ENCODE data around the gene LRRC28.
A peak's percentile ranks its signal among the peaks of the same experiment; 100 is the strongest.

LRRC28 gene

GRCh38 chr15:99320374-99321215 is 69.3 kb downstream of the LRRC28 start:
- no peaks in the 10 kb centered on the region for H3K27me3 ChIP-seq (replicated peaks; ENCODE audit: control insufficient read depth, insufficient read depth, low read length)
- no peak overlapping the region for H3K4me3 ChIP-seq (replicated peaks; ENCODE audit: low read depth, low read length)
- H3K36me3 ChIP-seq (ENCODE audit: control insufficient read depth, insufficient read depth, low read length), result no peaks in the 10 kb centered on the region
- TF ChIP-seq, protein P1, sequence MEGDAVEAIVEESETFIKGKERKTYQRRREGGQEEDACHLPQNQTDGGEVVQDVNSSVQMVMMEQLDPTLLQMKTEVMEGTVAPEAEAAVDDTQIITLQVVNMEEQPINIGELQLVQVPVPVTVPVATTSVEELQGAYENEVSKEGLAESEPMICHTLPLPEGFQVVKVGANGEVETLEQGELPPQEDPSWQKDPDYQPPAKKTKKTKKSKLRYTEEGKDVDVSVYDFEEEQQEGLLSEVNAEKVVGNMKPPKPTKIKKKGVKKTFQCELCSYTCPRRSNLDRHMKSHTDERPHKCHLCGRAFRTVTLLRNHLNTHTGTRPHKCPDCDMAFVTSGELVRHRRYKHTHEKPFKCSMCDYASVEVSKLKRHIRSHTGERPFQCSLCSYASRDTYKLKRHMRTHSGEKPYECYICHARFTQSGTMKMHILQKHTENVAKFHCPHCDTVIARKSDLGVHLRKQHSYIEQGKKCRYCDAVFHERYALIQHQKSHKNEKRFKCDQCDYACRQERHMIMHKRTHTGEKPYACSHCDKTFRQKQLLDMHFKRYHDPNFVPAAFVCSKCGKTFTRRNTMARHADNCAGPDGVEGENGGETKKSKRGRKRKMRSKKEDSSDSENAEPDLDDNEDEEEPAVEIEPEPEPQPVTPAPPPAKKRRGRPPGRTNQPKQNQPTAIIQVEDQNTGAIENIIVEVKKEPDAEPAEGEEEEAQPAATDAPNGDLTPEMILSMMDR (IDR thresholded peaks at IDR 0.05; ENCODE audit: insufficient read depth, low read length, poor library complexity, severe bottlenecking), result no peak
- no peak for DNase-seq (ENCODE audit: extremely low read depth, insufficient read length)

DNA sequence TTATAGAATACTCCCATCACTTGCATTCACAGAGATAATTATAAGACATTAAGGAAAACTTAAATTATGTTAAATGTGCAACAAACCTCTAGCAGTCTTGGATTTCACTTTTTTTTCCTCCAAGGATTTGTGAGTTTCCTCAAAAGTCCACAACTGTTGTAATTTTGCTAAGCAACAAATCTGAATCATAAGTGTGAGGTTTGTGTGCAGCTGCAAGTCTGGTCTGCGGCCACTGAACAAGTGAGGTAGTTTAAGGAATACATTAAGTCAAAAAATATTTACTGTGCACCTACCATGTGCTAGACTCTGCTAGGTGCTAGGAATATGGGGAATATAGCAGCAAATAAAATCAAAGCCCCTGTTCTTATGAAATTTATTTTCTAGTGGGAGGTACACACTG is 70.2 kb downstream of the LRRC28 start:
- TF ChIP-seq, protein P1 (IDR thresholded peaks at IDR 0.05; ENCODE audit: insufficient read depth, low read length, poor library complexity, severe bottlenecking), result no peak
- Histone ChIP-seq H3K36me3 (ENCODE audit: control insufficient read depth, insufficient read depth, low read length) (no peaks in the 10 kb centered on the region), H3K4me3 (replicated peaks; ENCODE audit: low read depth, low read length) (no peak overlapping the region), H3K27me3 (replicated peaks; ENCODE audit: control insufficient read depth, insufficient read depth, low read length) (no peaks in the 10 kb centered on the region)
- DNase-seq (ENCODE audit: extremely low read depth, insufficient read length), result no peak

DNA sequence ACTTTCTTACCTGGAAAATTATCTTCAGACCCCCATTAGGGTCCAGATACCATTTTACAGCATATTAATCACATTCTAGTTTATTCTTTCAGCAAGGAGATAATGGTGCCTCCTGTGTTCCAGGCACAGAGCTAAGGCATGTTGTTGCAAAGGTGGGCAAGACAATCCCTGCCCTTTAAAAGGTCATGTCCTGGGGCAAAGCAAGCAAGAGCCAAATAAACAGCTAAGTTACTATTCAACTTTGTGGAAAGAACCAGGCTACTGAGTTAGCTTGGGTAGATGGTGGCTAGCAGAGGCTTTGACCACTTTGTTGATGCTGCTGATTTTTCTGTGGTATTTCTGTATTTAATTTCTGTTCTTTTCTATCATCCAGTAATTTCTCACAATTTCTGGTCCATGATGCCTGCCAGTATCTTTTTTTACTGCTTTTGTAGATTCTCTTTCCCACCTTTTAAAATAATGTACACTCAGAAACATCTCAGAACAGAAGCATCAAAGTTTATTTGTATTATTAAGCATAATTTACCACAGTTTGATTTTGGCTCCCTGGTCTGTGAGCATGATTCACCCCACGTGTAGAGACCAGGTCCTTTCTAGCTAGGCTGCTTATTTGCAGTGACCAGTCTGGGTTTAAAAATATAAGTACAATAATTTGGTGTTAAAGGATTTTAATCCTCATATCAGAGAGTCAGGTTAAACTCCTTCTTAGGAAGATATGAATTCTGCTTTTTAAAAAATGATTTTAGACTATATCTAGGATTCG is 71.5 kb downstream of the LRRC28 start:
- DNase-seq (ENCODE audit: extremely low read depth, insufficient read length), result no peak
- TF ChIP-seq, protein P1 (IDR thresholded peaks at IDR 0.05; ENCODE audit: insufficient read depth, low read length, poor library complexity, severe bottlenecking), result no peak
- Histone ChIP-seq H3K4me3 (replicated peaks; ENCODE audit: low read depth, low read length) (no peak overlapping the region), H3K27me3 (replicated peaks; ENCODE audit: control insufficient read depth, insufficient read depth, low read length) (no peaks in the 10 kb centered on the region), H3K36me3 (ENCODE audit: control insufficient read depth, insufficient read depth, low read length) (no peaks in the 10 kb centered on the region)

GRCh38 chr15:99324082-99324620 is 72.9 kb downstream of the LRRC28 start:
- peak; percentile 43 for DNase-seq (ENCODE audit: extremely low read depth, insufficient read length)
- TF ChIP-seq, protein P1 (IDR thresholded peaks at IDR 0.05; ENCODE audit: insufficient read depth, low read length, poor library complexity, severe bottlenecking), result no peak
- H3K36me3 ChIP-seq (ENCODE audit: control insufficient read depth, insufficient read depth, low read length), result no peaks in the 10 kb centered on the region
- no peaks in the 10 kb centered on the region for H3K27me3 ChIP-seq (replicated peaks; ENCODE audit: control insufficient read depth, insufficient read depth, low read length)
- H3K4me3 ChIP-seq (replicated peaks; ENCODE audit: low read depth, low read length), result no peak overlapping the region

- TF ChIP-seq, protein P1 (IDR thresholded peaks at IDR 0.05; ENCODE audit: insufficient read depth, low read length, poor library complexity, severe bottlenecking), result no peak
- Histone ChIP-seq H3K4me3 (replicated peaks; ENCODE audit: low read depth, low read length) (no peak overlapping the region), H3K36me3 (ENCODE audit: control insufficient read depth, insufficient read depth, low read length) (no peaks in the 10 kb centered on the region), H3K27me3 (replicated peaks; ENCODE audit: control insufficient read depth, insufficient read depth, low read length) (no peaks in the 10 kb centered on the region)
- no peak for DNase-seq (ENCODE audit: extremely low read depth, insufficient read length)
Measured at GRCh38 chr15:99324700-99325099, 73.4 kb downstream of the LRRC28 start.

Data from GM06990 (cell line).